ENCODE measurements around the gene ADGRG3. TPM values are rescaled to one million over a fixed set of nuclear protein-coding genes. Genes with fewer than 3 reads are reported as not detected.

The ADGRG3 gene
- total and polyA plus RNA-seq, 10 of the 15 experiments (the other 5 are each of a cell fraction or from before 2014, with no cell fraction given), result 0.10 to 0.11 (median 0.10) TPM; not detected in 7

DNA sequence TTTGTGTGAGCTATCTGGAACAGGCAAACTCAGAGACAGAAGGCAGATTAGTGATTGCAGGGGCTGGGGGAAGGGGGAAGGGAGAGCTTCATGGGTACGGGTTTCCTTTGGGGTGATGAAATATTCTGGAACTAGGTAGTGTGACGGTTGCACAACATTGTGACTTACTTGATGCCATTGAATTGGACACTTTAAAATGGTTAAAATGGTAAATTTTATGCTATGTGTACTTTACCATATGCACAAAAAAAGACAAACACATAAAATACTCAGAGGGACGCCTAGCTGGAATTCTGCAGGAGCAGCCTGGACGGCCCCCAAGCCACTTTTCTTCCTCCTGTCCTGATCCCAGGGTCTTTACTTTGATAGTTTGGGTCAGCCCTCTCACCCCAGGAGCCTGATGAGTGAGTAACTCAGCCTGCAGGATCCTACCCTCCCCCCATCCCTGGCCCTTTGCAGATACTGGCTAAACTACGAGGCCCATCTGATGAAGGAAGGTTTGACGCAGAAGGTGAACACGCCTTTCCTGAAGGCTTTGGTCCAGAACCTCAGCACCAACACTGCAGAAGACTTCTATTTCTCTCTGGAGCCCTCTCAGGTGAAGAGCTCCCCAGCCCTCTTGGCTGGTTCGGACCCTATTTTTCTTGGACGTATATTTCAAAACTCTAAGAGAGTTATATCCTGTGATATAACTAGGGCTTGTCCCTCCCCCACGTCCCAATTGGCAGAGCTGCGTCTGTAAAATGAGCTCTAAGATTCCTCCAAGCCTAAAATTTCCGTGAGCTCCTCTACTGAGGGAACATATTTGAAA, 7.8 kb downstream of the ADGRG3 start:
- CTCF ChIA-PET, result no interaction called here
- intact Hi-C loops (cut with micrococcal nuclease; ENCODE audit: unreplicated experiment), result no loop called here
- Histone ChIP-seq H3K79me2 (ENCODE audit: control insufficient read depth, insufficient read depth, low read length) (no peaks in the 10 kb centered on the region), H3K36me3 (ENCODE audit: control insufficient read depth in 2 of 2, insufficient read depth in 2 of 2, low read length in 1 of 2) (no peaks in the 10 kb centered on the region), H3K4me1 (ENCODE audit: control insufficient read depth, insufficient read depth, low read length) (no peaks in the 10 kb centered on the region), H3K27me3 (replicated peaks in 1 of 2; ENCODE audit: control insufficient read depth in 2 of 2, insufficient read depth in 2 of 2, low read length in 1 of 2) (peaks cover 1 to 7% of the 10 kb centered on the region in 2 experiments; a peak in 3 of 4 replicates), H2AFZ (ENCODE audit: control insufficient read depth, low read depth, low read length) (no peak overlapping the region), H3K9ac (ENCODE audit: control insufficient read depth, insufficient read depth, low read length) (no peak overlapping the region), H3K4me3 (no peak overlapping the region), H3K4me2 (ENCODE audit: control insufficient read depth, insufficient read depth) (no peak overlapping the region), H4K20me1 (ENCODE audit: control insufficient read depth, insufficient read depth) (no peaks in the 10 kb centered on the region), H3K9me3 (replicated peaks; ENCODE audit: control insufficient read depth, insufficient read depth, low read length) (no peaks in the 10 kb centered on the region), H3K27ac (ENCODE audit: control insufficient read depth, insufficient read depth) (no peak overlapping the region)
- no TSS peak for BruUV-seq (replicated peaks)
- RAD21 ChIA-PET (ENCODE audit: unreplicated experiment), result no interaction called here
- in situ Hi-C loops (cut with MboI), result no loop called here
- FAIRE-seq, result no peak
- ATAC-seq, result no peak
- WGBS (ENCODE audit: insufficient coverage, insufficient replicate concordance, low lambda C conversion rate, missing lambda C conversion rate), result 25% methylated on average over 12 of the region's 12 CpGs
- TF ChIP-seq NFIC (IDR thresholded peaks at IDR 0.05; ENCODE audit: low read depth, low read length) (no peak), CBFB (IDR thresholded peaks at IDR 0.05; ENCODE audit: low read depth) (no peak)
- SMC1A ChIA-PET (ENCODE audit: uncharacterized antibody, unreplicated experiment), result no interaction called here
- POLR2A ChIA-PET, result no interaction called here
- DNase-seq (ENCODE audit: low read depth, low spot score), result no peak

DNA sequence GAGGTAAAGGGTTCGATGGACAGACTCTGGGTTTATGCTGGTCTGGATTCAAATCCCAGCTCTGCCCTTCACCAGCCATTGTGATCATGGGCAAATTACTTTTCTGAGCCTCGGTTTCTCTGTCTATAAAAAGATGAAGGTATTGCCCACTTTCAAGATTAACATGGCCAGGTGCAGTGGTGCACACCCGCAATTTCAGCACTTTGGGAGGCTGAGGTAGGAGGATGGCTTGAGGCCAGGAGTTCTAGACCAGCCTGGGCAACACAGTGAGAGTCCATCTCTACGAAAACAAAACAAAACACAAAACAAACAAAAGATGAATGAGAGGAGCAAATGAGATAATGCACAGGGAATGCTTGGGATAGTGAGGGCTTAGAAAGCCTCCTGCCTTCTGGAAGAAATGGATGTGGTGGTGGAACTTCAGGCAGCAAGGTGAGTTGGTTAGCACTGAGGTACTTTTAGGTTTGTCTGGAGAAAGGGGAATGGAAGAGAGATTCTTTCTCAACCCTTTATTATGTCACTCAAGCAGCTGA, 8.5 kb downstream of the ADGRG3 start:
- FAIRE-seq, result no peak
- no peak for TF ChIP-seq IKZF1 (conservative IDR thresholded peaks at IDR 0.05)
- TF ChIP-seq POU2F2 (IDR thresholded peaks at IDR 0.05; ENCODE audit: borderline replicate concordance, low read depth, low read length), result no peak
- no peak for TF ChIP-seq POLR2AphosphoS2 (IDR thresholded peaks at IDR 0.05; ENCODE audit: low read depth, low read length)
- no peak for TF ChIP-seq SREBF1 (IDR thresholded peaks at IDR 0.05; ENCODE audit: low read length)
- no peak for TF ChIP-seq WRNIP1 (IDR thresholded peaks at IDR 0.05; ENCODE audit: borderline replicate concordance, low read depth, low read length)
- TF ChIP-seq GATAD2B (conservative IDR thresholded peaks at IDR 0.05; ENCODE audit: low read depth), result no peak
- no peak for TF ChIP-seq TARDBP (IDR thresholded peaks at IDR 0.05; ENCODE audit: borderline replicate concordance)
- TF ChIP-seq RBBP5 (conservative IDR thresholded peaks at IDR 0.05), result no peak
- TF ChIP-seq ZNF274 (IDR thresholded peaks at IDR 0.05; ENCODE audit: insufficient read depth, insufficient read length), result no peak
- TF ChIP-seq, protein P1, sequence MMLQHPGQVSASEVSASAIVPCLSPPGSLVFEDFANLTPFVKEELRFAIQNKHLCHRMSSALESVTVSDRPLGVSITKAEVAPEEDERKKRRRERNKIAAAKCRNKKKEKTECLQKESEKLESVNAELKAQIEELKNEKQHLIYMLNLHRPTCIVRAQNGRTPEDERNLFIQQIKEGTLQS (IDR thresholded peaks at IDR 0.05; ENCODE audit: borderline replicate concordance, extremely low read depth, low read depth, low read length), result no peak
- TF ChIP-seq, protein P2, sequence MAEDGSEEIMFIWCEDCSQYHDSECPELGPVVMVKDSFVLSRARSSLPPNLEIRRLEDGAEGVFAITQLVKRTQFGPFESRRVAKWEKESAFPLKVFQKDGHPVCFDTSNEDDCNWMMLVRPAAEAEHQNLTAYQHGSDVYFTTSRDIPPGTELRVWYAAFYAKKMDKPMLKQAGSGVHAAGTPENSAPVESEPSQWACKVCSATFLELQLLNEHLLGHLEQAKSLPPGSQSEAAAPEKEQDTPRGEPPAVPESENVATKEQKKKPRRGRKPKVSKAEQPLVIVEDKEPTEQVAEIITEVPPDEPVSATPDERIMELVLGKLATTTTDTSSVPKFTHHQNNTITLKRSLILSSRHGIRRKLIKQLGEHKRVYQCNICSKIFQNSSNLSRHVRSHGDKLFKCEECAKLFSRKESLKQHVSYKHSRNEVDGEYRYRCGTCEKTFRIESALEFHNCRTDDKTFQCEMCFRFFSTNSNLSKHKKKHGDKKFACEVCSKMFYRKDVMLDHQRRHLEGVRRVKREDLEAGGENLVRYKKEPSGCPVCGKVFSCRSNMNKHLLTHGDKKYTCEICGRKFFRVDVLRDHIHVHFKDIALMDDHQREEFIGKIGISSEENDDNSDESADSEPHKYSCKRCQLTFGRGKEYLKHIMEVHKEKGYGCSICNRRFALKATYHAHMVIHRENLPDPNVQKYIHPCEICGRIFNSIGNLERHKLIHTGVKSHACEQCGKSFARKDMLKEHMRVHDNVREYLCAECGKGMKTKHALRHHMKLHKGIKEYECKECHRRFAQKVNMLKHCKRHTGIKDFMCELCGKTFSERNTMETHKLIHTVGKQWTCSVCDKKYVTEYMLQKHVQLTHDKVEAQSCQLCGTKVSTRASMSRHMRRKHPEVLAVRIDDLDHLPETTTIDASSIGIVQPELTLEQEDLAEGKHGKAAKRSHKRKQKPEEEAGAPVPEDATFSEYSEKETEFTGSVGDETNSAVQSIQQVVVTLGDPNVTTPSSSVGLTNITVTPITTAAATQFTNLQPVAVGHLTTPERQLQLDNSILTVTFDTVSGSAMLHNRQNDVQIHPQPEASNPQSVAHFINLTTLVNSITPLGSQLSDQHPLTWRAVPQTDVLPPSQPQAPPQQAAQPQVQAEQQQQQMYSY (CRISPR knock-in tag; IDR thresholded peaks at IDR 0.05), result no peak
- no peak for TF ChIP-seq KLF5 (IDR thresholded peaks at IDR 0.05; ENCODE audit: partially characterized antibody)

More for the DNA sequence above, 8.5 kb downstream of the ADGRG3 start:
- ChIA-PET CTCF (no interaction called here), POLR2A (no interaction called here), RAD21 (ENCODE audit: unreplicated experiment) (no interaction called here), SMC1A (ENCODE audit: uncharacterized antibody, unreplicated experiment) (no interaction called here)
- no peak overlapping the region for H3K9ac ChIP-seq (ENCODE audit: control insufficient read depth, insufficient read depth, low read length)
- no peaks in the 10 kb centered on the region for H4K20me1 ChIP-seq (ENCODE audit: control insufficient read depth, insufficient read depth)
- peaks cover 1 to 4% of the 10 kb centered on the region in 2 experiments; a peak in 3 of 4 replicates for H3K27me3 ChIP-seq (replicated peaks in 1 of 2; ENCODE audit: control insufficient read depth in 2 of 2, insufficient read depth in 2 of 2, low read length in 1 of 2)
- intact Hi-C loops (cut with micrococcal nuclease; ENCODE audit: unreplicated experiment), result no loop called here
- no peak for ATAC-seq
- H2AFZ ChIP-seq (ENCODE audit: control insufficient read depth, low read depth, low read length), result no peak overlapping the region
- no peaks in the 10 kb centered on the region for H3K36me3 ChIP-seq (ENCODE audit: control insufficient read depth in 2 of 2, insufficient read depth in 2 of 2, low read length in 1 of 2)
- H3K4me3 ChIP-seq, result no peak overlapping the region
- H3K9me3 ChIP-seq (replicated peaks; ENCODE audit: control insufficient read depth, insufficient read depth, low read length), result no peaks in the 10 kb centered on the region
- H3K4me1 ChIP-seq (ENCODE audit: control insufficient read depth, insufficient read depth, low read length), result no peaks in the 10 kb centered on the region
- H3K79me2 ChIP-seq (ENCODE audit: control insufficient read depth, insufficient read depth, low read length), result no peaks in the 10 kb centered on the region
- WGBS (ENCODE audit: insufficient coverage, insufficient replicate concordance, low lambda C conversion rate, missing lambda C conversion rate), result 23% methylated on average over 4 of the region's 4 CpGs
- DNase-seq (ENCODE audit: low read depth, low spot score), result no peak
- H3K27ac ChIP-seq (ENCODE audit: control insufficient read depth, insufficient read depth), result no peak overlapping the region
- in situ Hi-C loops (cut with MboI), result no loop called here
- BruUV-seq (replicated peaks), result no TSS peak
- no peak overlapping the region for H3K4me2 ChIP-seq (ENCODE audit: control insufficient read depth, insufficient read depth)
